Mesenchymal stem cell (in vitro differentiated cells and primary cell): ENCODE data around the gene FAM110A.
"Not testable (repeated sequence)": the region's sequence is repeated elsewhere in the genome, so short reads cannot be mapped to it uniquely, and the experiment has no call there.

ENCODE experiments used
- DNase-seq: peaks from one replicate; pipeline ENCODE4 v3.0.0-alpha.2; 2013
- H2AFZ ChIP-seq: one replicate; pipeline ENCODE4 v1.6.1; 2013; ENCODE audit warnings: low read depth, mild to moderate bottlenecking, control low read depth, inconsistent platforms, low read length, moderate library complexity
- H2AK5ac ChIP-seq: 2 replicates; pipeline ENCODE4 v1.6.1; 2013; ENCODE audit warnings: low read length, moderate library complexity, mild to moderate bottlenecking, inconsistent platforms; ENCODE audit not compliant: severe bottlenecking
- H2BK120ac ChIP-seq: one replicate; pipeline ENCODE4 v1.6.1; 2013; ENCODE audit warnings: low read depth, mild to moderate bottlenecking, inconsistent platforms, low read length, moderate library complexity
- H2BK12ac ChIP-seq, 2 experiments: one replicate each; pipeline ENCODE4 v1.6.1; 2013; ENCODE audit warnings: inconsistent platforms in 2 of 2, low read length in 2 of 2, mild to moderate bottlenecking in 2 of 2, moderate library complexity in 2 of 2, control low read depth in 1 of 2
- H2BK15ac ChIP-seq: one replicate; pipeline ENCODE4 v1.6.1; 2013; ENCODE audit warnings: mild to moderate bottlenecking, low read depth, inconsistent platforms; ENCODE audit not compliant: poor library complexity, severe bottlenecking
- H2BK5ac ChIP-seq: 2 replicates; pipeline ENCODE4 v1.6.1; 2013; ENCODE audit warnings: low read depth, mild to moderate bottlenecking, low read length, control low read depth, inconsistent platforms; ENCODE audit not compliant: poor library complexity, severe bottlenecking
- H3K14ac ChIP-seq, 2 experiments: one replicate each; pipeline ENCODE4 v1.6.1; 2013; ENCODE audit warnings: inconsistent platforms in 2 of 2, low read length in 2 of 2, control low read depth in 1 of 2, mild to moderate bottlenecking in 1 of 2, moderate library complexity in 1 of 2
- H3K18ac ChIP-seq, 2 experiments: one replicate each; pipeline ENCODE4 v1.6.1; 2013; ENCODE audit warnings: inconsistent platforms in 2 of 2, low read length in 2 of 2, control low read depth in 1 of 2, low read depth in 1 of 2, mild to moderate bottlenecking in 1 of 2
- H3K23ac ChIP-seq, 2 experiments: one replicate each; pipeline ENCODE4 v1.6.1; 2013; ENCODE audit warnings: inconsistent platforms in 2 of 2, low read length in 2 of 2, mild to moderate bottlenecking in 2 of 2, moderate library complexity in 2 of 2, control low read depth in 1 of 2
- H3K27ac ChIP-seq: 2 replicates; pipeline ENCODE4 v1.5.1; 2013; ENCODE audit warnings: mild to moderate bottlenecking, moderate library complexity, low read length, control low read depth, inconsistent platforms; ENCODE audit not compliant: poor library complexity, severe bottlenecking
- H3K27me3 ChIP-seq, 2 experiments: 2 replicates each; pipeline versions ENCODE4 v1.6.1 to v1.7.0; 2013; ENCODE audit warnings: low read length in 2 of 2, mild to moderate bottlenecking in 2 of 2, moderate library complexity in 2 of 2, control low read depth in 1 of 2, inconsistent platforms in 1 of 2; ENCODE audit not compliant: control insufficient read depth in 1 of 2, insufficient read depth in 1 of 2
- H3K36me3 ChIP-seq, 2 experiments: 2 replicates each; pipeline versions ENCODE4 v1.6.1 to v1.7.0; 2013; ENCODE audit warnings: low read length in 2 of 2, control low read depth in 1 of 2, inconsistent platforms in 1 of 2, low read depth in 1 of 2, mild to moderate bottlenecking in 1 of 2; ENCODE audit not compliant: insufficient read depth in 2 of 2, control insufficient read depth in 1 of 2
- H3K4ac ChIP-seq, 2 experiments: one replicate each; pipeline ENCODE4 v1.6.1; 2013; ENCODE audit warnings: inconsistent platforms in 2 of 2, low read length in 2 of 2, mild to moderate bottlenecking in 2 of 2, moderate library complexity in 2 of 2, control low read depth in 1 of 2, low read depth in 1 of 2
- H3K4me1 ChIP-seq: 2 replicates; pipeline ENCODE4 v1.6.1; 2013; ENCODE audit warnings: low read depth, low read length, control low read depth; ENCODE audit not compliant: control insufficient read depth, insufficient read depth
- H3K4me2 ChIP-seq: 2 replicates; pipeline ENCODE4 v1.6.1; 2013; ENCODE audit warnings: low read length, mild to moderate bottlenecking, inconsistent platforms; ENCODE audit not compliant: poor library complexity, severe bottlenecking
- H3K4me3 ChIP-seq, 2 experiments: 2 replicates each; pipeline versions ENCODE4 v1.5.1 to v1.7.0; 2013; ENCODE audit warnings: low read length in 2 of 2, mild to moderate bottlenecking in 2 of 2, control low read depth in 1 of 2, low read depth in 1 of 2; ENCODE audit not compliant: insufficient read depth in 1 of 2
- H3K79me1 ChIP-seq: replicated peaks from 2 replicates; pipeline ENCODE4 v1.6.1; 2013; ENCODE audit warnings: mild to moderate bottlenecking, control low read depth, low read length, inconsistent platforms; ENCODE audit not compliant: poor library complexity, severe bottlenecking
- H3K9ac ChIP-seq: 2 replicates; pipeline ENCODE4 v1.7.0; 2013; ENCODE audit warnings: mild to moderate bottlenecking, low read length, moderate library complexity
- H3K9me3 ChIP-seq: 2 replicates; pipeline ENCODE4 v1.7.0; 2013; ENCODE audit warnings: mild to moderate bottlenecking, low read length; ENCODE audit not compliant: control insufficient read depth
- H4K8ac ChIP-seq: one replicate; pipeline ENCODE4 v1.6.1; 2013; ENCODE audit warnings: inconsistent platforms, mild to moderate bottlenecking, low read length, moderate library complexity
- H4K91ac ChIP-seq: one replicate; pipeline ENCODE4 v1.6.1; 2013; ENCODE audit warnings: mild to moderate bottlenecking, low read length, inconsistent platforms
- WGBS: methylation state at CpG from one replicate; pipeline ENCODE4 v1.1.7; 2013; ENCODE audit warnings: mixed read lengths; 5-methylcytosine and 5-hydroxymethylcytosine counted together

FAM110A gene

GRCh38 chr20:796921-797320 lies 36.6 kb upstream of the FAM110A start:
- H2AK5ac ChIP-seq, result no peak overlapping the region
- no peak overlapping the region for H4K8ac ChIP-seq
- H3K4ac ChIP-seq, result no peak overlapping the region
- H3K4me1 ChIP-seq, result no peaks in the 10 kb centered on the region
- no peak overlapping the region for H4K91ac ChIP-seq
- H2BK15ac ChIP-seq, result no peak overlapping the region
- no peak overlapping the region for H3K14ac ChIP-seq
- H2BK5ac ChIP-seq, result no peak overlapping the region
- no peak overlapping the region for H3K23ac ChIP-seq
- WGBS, result 55% methylated on average over 2 of the region's 3 CpGs
- no peaks in the 10 kb centered on the region for H3K9me3 ChIP-seq
- H2BK120ac ChIP-seq, result no peak overlapping the region
- H2AFZ ChIP-seq, result no peak overlapping the region
- no peak for DNase-seq
- H2BK12ac ChIP-seq, result no peak overlapping the region
- no peak overlapping the region for H3K9ac ChIP-seq
- H3K79me1 ChIP-seq, result no peaks in the 10 kb centered on the region
- H3K27me3 ChIP-seq, result peaks cover 0 to 4% of the 10 kb centered on the region in 2 experiments
- no peak overlapping the region for H3K4me3 ChIP-seq
- no peak overlapping the region for H3K27ac ChIP-seq
- H3K36me3 ChIP-seq, result no peaks in the 10 kb centered on the region
- H3K18ac ChIP-seq, result no peak overlapping the region
- H3K4me2 ChIP-seq, result no peak overlapping the region

DNA sequence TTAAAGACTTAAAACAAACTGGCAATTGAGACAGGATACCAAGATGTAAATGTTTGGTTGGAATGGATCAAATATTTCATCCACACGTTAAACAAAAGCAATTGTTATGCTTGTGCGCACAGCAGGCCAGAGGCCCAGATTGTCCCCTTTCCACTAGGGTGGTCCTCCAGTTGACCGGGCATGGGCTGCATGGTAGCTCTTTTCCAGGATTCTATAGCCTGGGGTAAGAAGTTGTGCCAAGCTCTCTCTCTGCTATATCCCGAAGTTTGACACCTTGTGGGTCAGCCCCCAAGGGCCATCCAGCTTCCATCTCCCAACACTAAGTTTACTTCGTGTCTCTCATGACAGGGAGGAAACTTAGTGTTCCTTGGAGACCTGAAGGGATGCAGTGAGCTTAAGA lies 34.8 kb upstream of the FAM110A start:
- H2BK120ac ChIP-seq, H2BK5ac ChIP-seq, H3K27ac ChIP-seq, H3K79me1 ChIP-seq, H2AK5ac ChIP-seq, H3K4me3 ChIP-seq, H3K27me3 ChIP-seq, H3K4me2 ChIP-seq, H3K4me1 ChIP-seq, H3K4ac ChIP-seq, H3K9me3 ChIP-seq, H3K23ac ChIP-seq, H3K36me3 ChIP-seq, H3K18ac ChIP-seq, H2BK12ac ChIP-seq, DNase-seq, H3K14ac ChIP-seq, H4K8ac ChIP-seq, H4K91ac ChIP-seq, H3K9ac ChIP-seq, H2AFZ ChIP-seq, H2BK15ac ChIP-seq: not testable (repeated sequence)
- 89% methylated on average over 3 of the region's 5 CpGs for WGBS

DNA sequence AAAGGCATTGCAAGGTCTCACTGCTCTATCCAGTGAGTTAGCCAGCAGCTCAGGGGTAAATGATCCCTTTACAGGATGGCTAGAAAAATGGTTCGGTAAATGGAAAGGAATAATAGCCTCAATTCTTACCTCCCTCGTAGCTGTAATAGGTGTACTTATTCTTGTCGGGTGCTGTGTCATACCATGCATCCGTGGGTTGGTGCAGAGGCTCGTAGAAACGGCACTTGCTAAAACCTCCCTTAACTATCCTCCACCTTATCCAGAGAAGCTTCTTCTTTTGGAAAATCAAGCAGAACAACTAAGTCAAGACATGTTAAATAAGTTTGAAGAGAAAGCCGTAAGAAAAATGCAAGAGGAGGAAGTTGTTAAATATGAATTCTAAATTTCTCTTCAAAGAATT lies 33.5 kb upstream of the FAM110A start:
- H2BK120ac ChIP-seq, H2BK15ac ChIP-seq, H3K23ac ChIP-seq, H4K8ac ChIP-seq, H3K4me2 ChIP-seq, H3K36me3 ChIP-seq, H3K4me3 ChIP-seq, DNase-seq, H4K91ac ChIP-seq, H3K4me1 ChIP-seq, H3K9me3 ChIP-seq, H3K14ac ChIP-seq, H3K9ac ChIP-seq, H2AK5ac ChIP-seq, H3K4ac ChIP-seq, H2BK5ac ChIP-seq, H3K27me3 ChIP-seq, H3K79me1 ChIP-seq, H2AFZ ChIP-seq, H2BK12ac ChIP-seq, H3K18ac ChIP-seq, H3K27ac ChIP-seq: not testable (repeated sequence)
- WGBS, result 95% methylated on average over 3 of the region's 7 CpGs

- WGBS, result 100% methylated on average over 1 of the region's 3 CpGs
- Histone ChIP-seq H2BK15ac (no peak overlapping the region), H2BK120ac (no peak overlapping the region), H3K4ac (no peak overlapping the region), H3K79me1 (no peaks in the 10 kb centered on the region), H3K4me3 (no peak overlapping the region), H3K14ac (no peak overlapping the region), H3K36me3 (no peaks in the 10 kb centered on the region), H4K8ac (no peak overlapping the region), H2AFZ (no peak overlapping the region), H2BK5ac (no peak overlapping the region), H3K9me3 (peaks cover 16% of the 10 kb centered on the region), H3K9ac (no peak overlapping the region), H3K27me3 (peaks cover 0 to 4% of the 10 kb centered on the region in 2 experiments), H3K23ac (no peak overlapping the region), H3K4me1 (no peaks in the 10 kb centered on the region), H3K4me2 (no peak overlapping the region), H2AK5ac (no peak overlapping the region), H2BK12ac (no peak overlapping the region), H3K18ac (no peak overlapping the region), H3K27ac (no peak overlapping the region), H4K91ac (no peak overlapping the region)
- no peak for DNase-seq
Measured at GRCh38 chr20:801678-802077, 31.8 kb upstream of the FAM110A start.
